OCI-LY3 (cell line): Measurements from ENCODE around the gene CCDC40.

ENCODE experiments used
- H2AFZ ChIP-seq: fragments of 200-600, 300-600 bp; shearing (Covaris generic); 2 replicates; pipeline ENCODE4 v1.6.0; 2014; ENCODE audit warnings: antibody characterized with exemption, low read depth, low read length
- H3K27ac ChIP-seq: fragments of 200-600, 300-600 bp; sonication (generic); 2 replicates; pipeline ENCODE4 v1.5.1; 2014; ENCODE audit warnings: mild to moderate bottlenecking, low read length, moderate library complexity, mixed read lengths
- H3K27me3 ChIP-seq: fragments of 200-600, 300-600 bp; sonication (generic); 2 replicates; pipeline ENCODE4 v1.6.1; 2014; ENCODE audit warnings: low read depth, low read length, mixed read lengths
- H3K36me3 ChIP-seq: fragments of 200-600, 300-600 bp; sonication (generic); replicated peaks from 2 replicates; pipeline ENCODE3; 2014; ENCODE audit warnings: low read depth, low read length, mixed read lengths
- H3K4me1 ChIP-seq: fragments of 300-600, 200-600 bp; sonication (generic); 2 replicates; pipeline ENCODE4 v1.6.1; 2014; ENCODE audit warnings: low read length, mixed read lengths
- H3K4me2 ChIP-seq: fragments of 200-600, 300-600 bp; sonication (generic); 2 replicates; pipeline ENCODE4 v1.6.1; 2014; ENCODE audit warnings: low read length, mixed read lengths
- H3K4me3 ChIP-seq: fragments of 300-600, 200-600 bp; sonication (generic); 2 replicates; pipeline ENCODE4 v1.5.1; 2014; ENCODE audit warnings: antibody characterized with exemption, mild to moderate bottlenecking, low read length, moderate library complexity
- H3K79me2 ChIP-seq: fragments of 300-600, 200-600 bp; shearing (Covaris generic); 2 replicates; pipeline ENCODE4 v1.6.1; 2014; ENCODE audit warnings: mild to moderate bottlenecking, low read length, mixed read lengths
- H3K9ac ChIP-seq: fragments of 300-600, 200-600 bp; shearing (Covaris generic); 2 replicates; pipeline ENCODE4 v1.6.0; 2014; ENCODE audit warnings: mild to moderate bottlenecking, low read length, moderate library complexity
- H3K9me3 ChIP-seq: fragments of 200-600, 300-600 bp; shearing (Covaris generic); 2 replicates; pipeline ENCODE4 v1.6.1; 2014; ENCODE audit warnings: low read length, mixed read lengths; ENCODE audit not compliant: insufficient read depth
- H4K20me1 ChIP-seq: fragments of 200-600, 300-600 bp; sonication (generic); 2 replicates; pipeline ENCODE4 v1.6.1; 2016; ENCODE audit warnings: low read length, mixed read lengths; ENCODE audit not compliant: insufficient read depth
- CTCF ChIP-seq: fragments of 200-600, 300-600 bp; sonication (generic); IDR thresholded peaks from 2 replicates; pipeline ENCODE4 v1.5.1; 2014; ENCODE audit warnings: antibody characterized with exemption, low read length, low read depth
- EZH2phosphoT487 ChIP-seq: fragments of 200-600 bp; shearing (Covaris generic); IDR thresholded peaks from 2 replicates; pipeline ENCODE4 v1.6.1; 2018; ENCODE audit warnings: antibody characterized with exemption, mixed run types, low read depth

The CCDC40 gene

GRCh38 chr17:80091376-80091775 lies 54.9 kb downstream of the CCDC40 start:
- Histone ChIP-seq H3K27ac (no peak overlapping the region), H3K4me1 (no peaks in the 10 kb centered on the region), H2AFZ (no peak overlapping the region), H3K27me3 (peaks cover 3% of the 10 kb centered on the region; the same call in 1 of the 2 replicates), H3K79me2 (no peaks in the 10 kb centered on the region), H3K4me3 (no peak overlapping the region), H3K36me3 (no peaks in the 10 kb centered on the region), H4K20me1 (no peaks in the 10 kb centered on the region), H3K9me3 (no peaks in the 10 kb centered on the region), H3K9ac (no peak overlapping the region), H3K4me2 (no peak overlapping the region)
- TF ChIP-seq CTCF (no peak), EZH2phosphoT487 (no peak)

GRCh38 chr17:80092959-80093358 lies 56.5 kb downstream of the CCDC40 start:
- TF ChIP-seq EZH2phosphoT487 (no peak), CTCF (no peak)
- H4K20me1 ChIP-seq: no peaks in the 10 kb centered on the region
- H3K79me2 ChIP-seq: no peaks in the 10 kb centered on the region
- H3K4me1 ChIP-seq: no peaks in the 10 kb centered on the region
- H3K27me3 ChIP-seq: no peaks in the 10 kb centered on the region
- no peak overlapping the region for H3K4me2 ChIP-seq
- no peak overlapping the region for H2AFZ ChIP-seq
- no peak overlapping the region for H3K4me3 ChIP-seq
- no peaks in the 10 kb centered on the region for H3K9me3 ChIP-seq
- no peaks in the 10 kb centered on the region for H3K36me3 ChIP-seq
- no peak overlapping the region for H3K9ac ChIP-seq
- H3K27ac ChIP-seq: no peak overlapping the region

- Histone ChIP-seq H2AFZ (no peak overlapping the region), H3K27me3 (no peaks in the 10 kb centered on the region), H3K4me2 (no peak overlapping the region), H3K4me1 (peaks cover 4% of the 10 kb centered on the region), H3K4me3 (no peak overlapping the region), H3K9ac (no peak overlapping the region), H3K36me3 (no peaks in the 10 kb centered on the region), H3K9me3 (no peaks in the 10 kb centered on the region), H3K79me2 (no peaks in the 10 kb centered on the region), H4K20me1 (no peaks in the 10 kb centered on the region), H3K27ac (no peak overlapping the region)
- TF ChIP-seq CTCF: no peak
- TF ChIP-seq EZH2phosphoT487: no peak
Observed at GRCh38 chr17:80095038-80095843, 58.8 kb downstream of the CCDC40 start.

GRCh38 chr17:80095844-80096475 lies 59.5 kb downstream of the CCDC40 start:
- Histone ChIP-seq H3K9me3 (no peaks in the 10 kb centered on the region), H3K9ac (no peak overlapping the region), H3K4me2 (no peak overlapping the region), H3K36me3 (no peaks in the 10 kb centered on the region), H3K4me1 (peaks cover 10% of the 10 kb centered on the region), H4K20me1 (no peaks in the 10 kb centered on the region), H3K27ac (no peak overlapping the region), H3K79me2 (no peaks in the 10 kb centered on the region), H3K27me3 (no peaks in the 10 kb centered on the region), H2AFZ (no peak overlapping the region), H3K4me3 (no peak overlapping the region)
- TF ChIP-seq CTCF (no peak), EZH2phosphoT487 (no peak)
